ENCODE results near the gene HFE. TPM values are rescaled to one million over a fixed set of nuclear protein-coding genes. Genes with fewer than 3 reads are reported as not detected.
"Not testable (repeated sequence)": the region's sequence is repeated elsewhere in the genome, so short reads cannot be mapped to it uniquely, and the experiment has no call there.

Gene HFE
- total RNA-seq, 3 donors from 2014 or later (not counting 1 experiment from before 2014, with no cell fraction given): 1.5 to 2.3 (median 1.8) TPM

- no peaks in the 10 kb centered on the region for H3K36me3 ChIP-seq (ENCODE audit: control insufficient read depth, insufficient read depth, low read length)
- DNase-seq (peak; percentile 41 to 74), ATAC-seq (peak; percentile 17 to 35 (median 20))
- H3K27ac Mint-ChIP-seq: peak overlapping the region; percentile 97 to 98
- peak overlapping the region; percentile 64 for H3K4me3 ChIP-seq (ENCODE audit: low read length)
- no peaks in the 10 kb centered on the region for H3K27me3 ChIP-seq (ENCODE audit: control insufficient read depth, insufficient read depth, low read length)
- peak overlapping the region; percentile 91 for H3K27ac ChIP-seq (ENCODE audit: low read length)
- H3K4me1 ChIP-seq (ENCODE audit: control insufficient read depth, insufficient read depth, low read length): peaks cover 26% of the 10 kb centered on the region
- H3K27me3 Mint-ChIP-seq (ENCODE audit: low read depth in 2 of 2): no peaks in the 10 kb centered on the region
- no peaks in the 10 kb centered on the region for H3K9me3 Mint-ChIP-seq
- H3K4me1 Mint-ChIP-seq: peaks cover 25 to 28% of the 10 kb centered on the region in 2 donors
- no peaks in the 10 kb centered on the region for H3K9me3 ChIP-seq (ENCODE audit: control insufficient read depth, insufficient read depth, low read length)
- intact Hi-C loops (cut with micrococcal nuclease): loop anchor here (1.0 to 5.0 kb wide), 3 partner anchors 11 to 1102 kb away; a partner anchor contains a TSS
- WGBS (ENCODE audit: insufficient coverage): 1% methylated on average over 37 of the region's 40 CpGs
- TF ChIP-seq CTCF (IDR thresholded peaks at IDR 0.05): no peak
- H3K4me3 Mint-ChIP-seq: peak overlapping the region; percentile 95
- H3K36me3 Mint-ChIP-seq: no peaks in the 10 kb centered on the region
These were observed 42.8 kb upstream of the HFE start for GRCh38 chr6:26044140-26045064.

GRCh38 chr6:26045065-26045927 lies 41.9 kb upstream of the HFE start:
- TF ChIP-seq CTCF (IDR thresholded peaks at IDR 0.05): no peak
- Histone ChIP-seq H3K27me3 (ENCODE audit: control insufficient read depth, insufficient read depth, low read length) (no peaks in the 10 kb centered on the region), H3K4me3 (ENCODE audit: low read length) (peak overlapping the region; percentile 64), H3K9me3 (ENCODE audit: control insufficient read depth, insufficient read depth, low read length) (no peaks in the 10 kb centered on the region), H3K4me1 (ENCODE audit: control insufficient read depth, insufficient read depth, low read length) (peaks cover 26% of the 10 kb centered on the region), H3K27ac (ENCODE audit: low read length) (peak overlapping the region; percentile 91), H3K36me3 (ENCODE audit: control insufficient read depth, insufficient read depth, low read length) (no peaks in the 10 kb centered on the region)
- Mint-ChIP-seq H3K9me3 (no peaks in the 10 kb centered on the region), H3K27ac (peak overlapping the region; percentile 97 to 98), H3K27me3 (ENCODE audit: low read depth in 2 of 2) (no peaks in the 10 kb centered on the region), H3K4me1 (peaks cover 25 to 28% of the 10 kb centered on the region in 2 donors), H3K4me3 (peak overlapping the region; percentile 95), H3K36me3 (no peaks in the 10 kb centered on the region)
- ATAC-seq (peak; percentile 52 to 73 (median 64)), DNase-seq (peak; percentile 64 to 92)
- under 1% methylated on average over 47 of the region's 47 CpGs for WGBS (ENCODE audit: insufficient coverage)
- intact Hi-C loops (cut with micrococcal nuclease): loop anchor here (1.0 to 2.0 kb wide), 2 partner anchors 10 to 1102 kb away; a partner anchor contains a TSS

GRCh38 chr6:26045928-26046368 lies 41.3 kb upstream of the HFE start:
- H3K4me3 ChIP-seq (ENCODE audit: low read length): peak overlapping the region; percentile 64
- H3K4me3 Mint-ChIP-seq: peak overlapping the region; percentile 95
- H3K27me3 Mint-ChIP-seq (ENCODE audit: low read depth in 2 of 2): no peaks in the 10 kb centered on the region
- WGBS (ENCODE audit: insufficient coverage): 34% methylated on average over 4 of the region's 5 CpGs
- peaks cover 26% of the 10 kb centered on the region for H3K4me1 ChIP-seq (ENCODE audit: control insufficient read depth, insufficient read depth, low read length)
- H3K4me1 Mint-ChIP-seq: peaks cover 25 to 28% of the 10 kb centered on the region in 2 donors
- no peaks in the 10 kb centered on the region for H3K27me3 ChIP-seq (ENCODE audit: control insufficient read depth, insufficient read depth, low read length)
- ATAC-seq: no peak
- peak overlapping the region; percentile 97 to 98 for H3K27ac Mint-ChIP-seq
- peak overlapping the region; percentile 49 for H3K27ac ChIP-seq (ENCODE audit: low read length)
- H3K9me3 ChIP-seq (ENCODE audit: control insufficient read depth, insufficient read depth, low read length): no peaks in the 10 kb centered on the region
- intact Hi-C loops (cut with micrococcal nuclease): loop anchor here (1.0 to 2.0 kb wide), 2 partner anchors 9 to 1101 kb away; a partner anchor contains a TSS
- H3K9me3 Mint-ChIP-seq: no peaks in the 10 kb centered on the region
- no peaks in the 10 kb centered on the region for H3K36me3 ChIP-seq (ENCODE audit: control insufficient read depth, insufficient read depth, low read length)
- no peaks in the 10 kb centered on the region for H3K36me3 Mint-ChIP-seq
- DNase-seq: no peak
- no peak for TF ChIP-seq CTCF (IDR thresholded peaks at IDR 0.05)

GRCh38 chr6:26047329-26047728 lies 39.9 kb upstream of the HFE start:
- H3K27me3 ChIP-seq (ENCODE audit: control insufficient read depth, insufficient read depth, low read length); DNase-seq; H3K36me3 Mint-ChIP-seq; H3K27ac Mint-ChIP-seq; ATAC-seq; H3K9me3 Mint-ChIP-seq; H3K4me3 ChIP-seq (ENCODE audit: low read length); H3K9me3 ChIP-seq (ENCODE audit: control insufficient read depth, insufficient read depth, low read length); H3K27ac ChIP-seq (ENCODE audit: low read length); H3K36me3 ChIP-seq (ENCODE audit: control insufficient read depth, insufficient read depth, low read length); intact Hi-C loops (cut with micrococcal nuclease); H3K27me3 Mint-ChIP-seq (ENCODE audit: low read depth in 2 of 2): not testable (repeated sequence)
- Mint-ChIP-seq H3K4me3 (peak overlapping the region; percentile 1), H3K4me1 (peaks cover 25 to 28% of the 10 kb centered on the region in 2 donors)
- 97% methylated on average over 14 of the region's 18 CpGs for WGBS (ENCODE audit: insufficient coverage)
- peaks cover 25% of the 10 kb centered on the region for H3K4me1 ChIP-seq (ENCODE audit: control insufficient read depth, insufficient read depth, low read length)

Data from natural killer cell (primary cell).